DMS 273 treated with DMSO at 0.1 percent for 48 hours (cell line): ENCODE measurements around the gene OOSP2.
"Not testable (repeated sequence)": the region's sequence is repeated elsewhere in the genome, so short reads cannot be mapped to it uniquely, and the experiment has no call there.

Experiments used
- DNase-seq: peaks from one replicate; lab custom pipeline; 2025; lab: John Stamatoyannopoulos, UW

Gene OOSP2

GRCh38 chr11:60040109-60040508 is at the start of gene OOSP2:
TSS of gene OOSP2 (plus strand) at chr11:60040409. CDS start at chr11:60040460, 51 bp downstream.
- no peak for DNase-seq

- no peak for DNase-seq
Measured at GRCh38 chr11:59990421-59990820, 49.8 kb upstream of the OOSP2 start.

GRCh38 chr11:59992425-59992824 is 47.8 kb upstream of the OOSP2 start:
- no peak for DNase-seq

- no peak for DNase-seq
Measured at GRCh38 chr11:59997800-59998199, 42.4 kb upstream of the OOSP2 start.

- DNase-seq: no peak
Measured at GRCh38 chr11:59999691-60000090, 40.5 kb upstream of the OOSP2 start.

- DNase-seq: no peak
Measured at GRCh38 chr11:60003729-60004128, 36.5 kb upstream of the OOSP2 start.

GRCh38 chr11:60005360-60005759 is 34.8 kb upstream of the OOSP2 start:
- DNase-seq: no peak

GRCh38 chr11:60016881-60017280 is 23.3 kb upstream of the OOSP2 start, which contains the start of gene OOSP4B:
TSS of gene OOSP4B (plus strand) at chr11:60017181.
- DNase-seq: no peak

GRCh38 chr11:60018058-60018457 is 22.2 kb upstream of the OOSP2 start:
- DNase-seq: no peak

- DNase-seq: not testable (repeated sequence)
Measured at GRCh38 chr11:60020376-60020775, 19.8 kb upstream of the OOSP2 start.

GRCh38 chr11:60029015-60029632 is 11.1 kb upstream of the OOSP2 start:
- no peak for DNase-seq

GRCh38 chr11:60050422-60050821 is 10.2 kb downstream of the OOSP2 start:
- not testable (repeated sequence) for DNase-seq

GRCh38 chr11:60050839-60051238 is 10.6 kb downstream of the OOSP2 start:
- DNase-seq: not testable (repeated sequence)

- no peak for DNase-seq
Measured at GRCh38 chr11:60056349-60056969, 16.2 kb downstream of the OOSP2 start, which contains the start of gene MS4A3. TSS of gene MS4A3 (plus strand) at chr11:60056665. CDS start at chr11:60061161, 4,496 bp downstream.

- DNase-seq: no peak
Measured at GRCh38 chr11:60059052-60059451, 18.8 kb downstream of the OOSP2 start.

- DNase-seq: no peak
Measured at GRCh38 chr11:60059521-60060240, 19.5 kb downstream of the OOSP2 start.

- DNase-seq: no peak
Measured at GRCh38 chr11:60064111-60064510, 23.9 kb downstream of the OOSP2 start.

GRCh38 chr11:60065801-60066200 is 25.6 kb downstream of the OOSP2 start:
- DNase-seq: no peak

GRCh38 chr11:60069450-60069849 is 29.2 kb downstream of the OOSP2 start:
- DNase-seq: no peak

GRCh38 chr11:60071644-60072043 is 31.4 kb downstream of the OOSP2 start:
- not testable (repeated sequence) for DNase-seq

- no peak for DNase-seq
Measured at GRCh38 chr11:60077216-60077817, 37.1 kb downstream of the OOSP2 start.

- no peak for DNase-seq
Measured at GRCh38 chr11:60077981-60078380, 37.8 kb downstream of the OOSP2 start.

GRCh38 chr11:60078745-60079144 is 38.5 kb downstream of the OOSP2 start:
- DNase-seq: no peak
